Stimulated activated CD8-positive, alpha-beta memory T cell treated with anti-CD3 and anti-CD28 coated beads, Interleukin-15, amount 100 ng/mL, for 24 hours (primary cell): Measurements from ENCODE around the gene NUDT3.
"Not testable (repeated sequence)": the region's sequence is repeated elsewhere in the genome, so short reads cannot be mapped to it uniquely, and the experiment has no call there.

Experiments
- DNase-seq: peaks from one replicate; pipeline ENCODE4 v3.0.0-alpha.2; 2020; ENCODE audit warnings: low read depth

Gene NUDT3

GRCh38 chr6:34392497-34393190 lies at the start of gene NUDT3:
Gene NUDT3, minus strand, starts transcription at chr6:34392669. Its CDS starts 307 bp downstream, at chr6:34392362.
- peak; percentile 88 for DNase-seq

GRCh38 chr6:34441526-34441925 lies 49.1 kb upstream of the NUDT3 start:
- no peak for DNase-seq

DNA sequence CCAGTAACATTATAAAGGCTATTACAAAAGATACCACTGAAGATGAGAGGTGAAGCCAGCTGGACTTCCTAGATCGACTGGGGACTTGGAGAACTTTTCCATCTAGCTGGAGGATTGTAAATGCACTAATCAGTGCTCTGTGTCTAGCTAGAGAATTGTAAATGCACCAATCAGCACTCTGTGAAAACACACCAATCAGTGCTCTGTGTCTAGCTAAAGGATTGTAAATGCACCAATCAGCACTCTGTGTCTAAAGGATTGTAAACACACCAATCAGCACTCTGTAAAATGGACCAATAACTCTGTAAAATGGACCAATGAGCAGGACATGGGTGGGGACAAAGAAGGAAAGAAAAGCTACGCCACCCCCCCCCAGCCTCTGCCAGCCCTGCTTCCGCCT lies 47.0 kb upstream of the NUDT3 start:
- DNase-seq = no peak

DNA sequence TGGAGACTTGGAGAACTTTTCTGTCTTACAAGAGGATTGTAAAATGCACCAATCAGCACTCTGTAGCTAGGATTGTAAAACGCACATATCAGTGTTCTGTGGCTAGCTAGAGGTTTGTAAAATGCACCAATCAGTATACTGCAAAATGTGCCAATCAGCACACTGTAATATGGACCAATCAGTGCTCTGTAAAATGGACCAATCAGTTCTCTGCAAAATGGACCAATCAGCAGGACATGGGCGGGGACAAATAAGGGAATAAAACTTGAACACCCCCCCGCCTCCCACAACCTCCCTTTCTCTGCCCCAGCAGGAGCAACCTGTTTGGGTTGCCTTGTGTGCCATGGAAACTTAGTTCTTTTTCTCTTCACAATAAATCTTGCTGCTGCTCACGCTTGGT lies 46.2 kb upstream of the NUDT3 start:
- no peak for DNase-seq

GRCh38 chr6:34437644-34437970 lies 45.1 kb upstream of the NUDT3 start:
- DNase-seq = no peak

- no peak for DNase-seq
Observed at GRCh38 chr6:34436803-34437643, 44.6 kb upstream of the NUDT3 start.

GRCh38 chr6:34435916-34436315 lies 43.4 kb upstream of the NUDT3 start:
- DNase-seq = no peak

DNA sequence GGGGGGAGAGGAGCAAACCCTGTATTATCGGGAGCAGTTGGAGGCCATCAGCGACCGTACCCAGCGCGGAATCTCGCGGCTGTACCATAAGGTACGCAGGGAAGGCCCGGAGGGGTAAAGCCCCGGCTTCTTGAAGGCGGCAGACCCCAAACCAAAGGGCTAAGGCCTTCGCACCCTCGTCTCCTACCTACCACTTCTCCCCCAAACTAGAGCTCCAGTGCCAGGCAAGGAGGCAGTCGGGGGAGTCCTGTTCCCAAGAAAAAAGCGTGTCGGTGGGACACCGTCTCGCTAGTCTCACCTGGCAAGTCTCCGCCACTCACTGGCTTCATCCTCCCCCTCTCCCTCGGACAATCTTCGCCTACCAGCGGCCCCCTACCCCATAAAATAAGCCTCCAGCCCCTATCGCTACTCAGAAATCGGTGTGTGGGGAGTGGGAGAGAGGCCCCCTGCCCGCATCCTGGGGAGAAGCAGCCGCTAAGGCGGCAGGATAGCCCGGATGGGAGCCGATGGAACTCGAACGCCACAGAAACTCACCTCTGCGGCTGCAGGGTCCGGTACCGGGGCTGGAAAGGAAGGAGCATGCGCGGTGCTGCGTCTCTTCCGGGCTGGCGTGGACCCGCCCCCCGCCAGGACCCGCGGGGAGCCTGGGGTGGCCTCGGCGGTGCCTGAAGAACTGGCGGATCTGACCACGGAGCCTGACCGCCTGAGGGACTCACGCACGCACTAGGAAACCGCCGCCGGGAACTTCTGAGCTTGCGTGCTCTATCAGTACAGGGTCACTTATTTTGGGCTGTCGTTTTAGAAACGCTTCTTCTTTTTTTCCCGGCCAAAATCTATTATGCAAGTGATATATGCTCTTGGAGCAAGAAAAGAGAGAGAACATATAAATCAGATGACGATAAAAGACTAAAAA lies 33.3 kb upstream of the NUDT3 start, which contains the start of gene RPS10:
Gene RPS10, minus strand, starts transcription at position 572 of the 913 bp plus-strand sequence. CDS start 848 bp downstream, outside the sequence.
- peak; percentile 85 for DNase-seq

- DNase-seq = no peak
Observed at GRCh38 chr6:34425132-34425497, 32.6 kb upstream of the NUDT3 start.

DNA sequence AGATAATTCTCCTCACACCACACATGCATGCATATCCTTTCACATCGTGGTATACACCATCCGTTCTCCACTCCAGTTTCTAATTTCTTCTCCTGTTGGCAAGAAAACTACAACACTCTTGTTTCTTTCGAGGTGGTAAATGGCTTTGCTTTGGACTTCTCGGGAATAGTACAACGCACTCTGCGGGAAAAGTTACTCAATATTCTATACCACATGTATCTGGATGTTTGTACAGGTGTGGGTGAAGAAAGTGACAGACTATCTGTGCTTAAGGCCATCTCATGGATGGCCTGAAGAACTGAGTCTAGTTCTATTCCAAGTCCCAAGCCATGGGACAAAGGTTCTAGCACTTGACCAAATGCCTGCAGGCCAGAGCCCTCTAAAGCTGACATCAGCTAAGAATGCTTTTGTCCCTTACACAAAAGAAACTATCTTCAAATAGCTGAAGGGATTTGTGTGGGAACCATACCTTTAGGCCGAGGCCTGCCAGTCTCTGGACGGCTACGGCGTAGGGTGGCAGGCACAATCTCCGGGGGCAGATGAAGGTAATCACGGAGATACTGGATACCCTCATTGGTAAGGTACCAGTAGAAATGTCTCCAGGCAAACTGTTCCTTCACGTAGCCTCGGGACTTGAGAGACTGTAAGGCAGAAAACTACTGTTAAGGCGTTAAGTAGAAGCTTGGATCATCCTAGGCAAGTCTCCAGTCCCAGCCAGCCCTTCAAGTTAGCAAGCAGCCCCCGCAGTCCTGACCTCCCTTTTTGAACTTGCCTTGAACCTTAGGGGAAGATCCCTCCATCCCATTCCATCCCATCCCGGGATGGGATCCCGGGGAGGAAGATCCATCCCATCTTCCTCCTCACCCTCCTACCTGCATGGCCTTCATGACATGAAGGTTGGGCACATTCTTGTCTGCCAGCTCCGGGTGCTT lies 32.0 kb upstream of the NUDT3 start:
- no peak for DNase-seq

DNA sequence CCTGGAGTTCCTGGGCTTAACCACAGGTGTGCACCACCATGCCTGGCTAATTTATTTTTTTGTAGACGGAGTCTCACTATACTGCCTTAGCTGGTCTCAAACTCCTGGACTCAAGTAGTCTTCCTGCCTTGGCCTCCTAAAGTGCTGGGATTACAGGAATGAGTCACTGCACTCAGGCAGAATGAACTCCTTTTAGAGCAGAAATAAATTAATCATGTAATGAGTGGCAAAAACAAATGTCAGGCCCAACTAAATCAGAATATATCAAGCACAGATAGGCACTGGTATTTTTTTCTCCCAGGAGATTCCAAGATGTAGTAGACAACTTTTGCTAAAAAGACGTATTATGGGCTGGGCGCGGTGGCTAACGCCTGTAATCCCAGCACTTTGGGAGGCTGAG lies 30.8 kb upstream of the NUDT3 start:
- no peak for DNase-seq

DNA sequence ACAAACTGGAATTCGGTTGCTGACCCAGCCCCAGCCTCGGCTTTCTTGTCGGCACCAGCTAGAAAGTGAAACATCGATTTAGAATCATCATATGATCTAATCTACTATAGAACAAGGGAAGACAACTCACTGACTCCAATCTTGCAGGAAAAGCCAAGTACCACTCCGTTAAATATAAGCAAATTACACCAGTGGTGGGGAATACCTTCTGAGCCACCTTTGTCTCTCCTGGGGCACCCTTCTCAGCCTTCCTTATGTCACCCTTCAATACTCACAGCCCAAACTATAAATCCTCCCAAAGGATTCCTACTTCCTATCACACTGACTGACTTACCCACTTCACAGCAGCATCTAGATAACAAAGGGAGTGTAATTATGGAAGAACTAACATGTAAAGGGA lies 25.9 kb upstream of the NUDT3 start:
- no peak for DNase-seq

DNA sequence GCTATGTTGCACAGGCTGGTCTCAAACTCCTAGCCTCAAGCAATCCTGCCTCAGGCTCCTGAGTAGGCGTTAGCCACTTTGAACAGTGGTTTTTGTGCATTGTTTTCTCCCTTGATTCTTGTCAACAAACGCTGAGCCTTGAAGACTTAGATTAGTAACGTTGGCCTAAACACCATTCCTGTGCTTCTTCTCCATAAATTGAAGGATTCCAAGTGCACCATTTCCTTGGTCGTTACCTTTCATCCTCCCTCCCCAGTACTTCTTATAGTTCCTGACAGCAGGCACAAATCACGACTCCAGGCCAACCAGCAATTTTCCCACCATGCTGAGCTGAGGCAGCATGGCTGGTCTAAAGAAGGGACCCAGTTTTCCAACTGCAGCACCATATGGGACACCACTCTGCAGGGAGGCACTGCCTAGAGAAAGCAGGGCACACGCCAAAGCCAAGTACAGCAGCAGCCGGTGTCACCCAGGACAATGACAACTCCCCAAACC lies 24.5 kb upstream of the NUDT3 start:
- no peak for DNase-seq

- DNase-seq = no peak
Observed at GRCh38 chr6:34414999-34415858, 22.8 kb upstream of the NUDT3 start.

- no peak for DNase-seq
Observed at GRCh38 chr6:34412643-34413214, 20.3 kb upstream of the NUDT3 start.

DNA sequence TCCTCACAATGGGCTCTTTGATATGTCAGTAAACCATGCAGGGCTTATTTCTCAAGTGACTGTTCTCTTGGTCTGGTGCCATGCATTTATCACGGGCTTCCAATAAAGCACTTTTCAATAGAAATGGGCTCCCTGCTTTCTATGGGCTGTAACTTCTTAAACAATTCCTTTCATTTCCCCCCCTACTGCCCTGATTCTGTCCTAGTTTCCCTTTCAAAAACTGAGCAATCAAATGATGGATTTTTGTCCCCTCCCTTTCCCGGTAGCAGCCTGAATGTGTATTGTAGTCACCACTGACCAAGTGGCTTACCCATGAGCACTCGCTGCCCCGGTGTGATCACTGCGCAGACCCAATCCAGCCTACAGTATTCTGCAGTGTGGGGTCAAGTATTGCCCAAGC lies 19.5 kb upstream of the NUDT3 start:
- no peak for DNase-seq

DNA sequence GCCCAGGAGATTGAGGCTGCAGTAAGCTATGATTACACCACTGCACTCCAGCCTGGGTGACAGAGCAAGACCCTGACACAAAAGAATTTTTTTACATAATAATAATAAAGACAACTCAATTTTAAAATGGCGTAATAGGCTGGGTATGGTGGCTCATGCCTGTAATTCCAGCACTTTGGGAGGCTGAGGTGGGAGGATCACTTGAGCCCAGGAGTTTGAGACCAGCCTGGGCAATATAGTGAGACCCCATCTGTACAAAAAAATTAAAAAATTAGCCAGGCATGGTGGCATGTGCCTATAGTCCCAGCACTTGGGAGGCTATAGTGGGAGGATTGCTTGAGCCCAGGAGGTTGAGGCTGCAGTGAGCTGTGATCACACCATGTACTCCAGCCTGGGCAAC lies 15.4 kb upstream of the NUDT3 start:
- DNase-seq = not testable (repeated sequence)

DNA sequence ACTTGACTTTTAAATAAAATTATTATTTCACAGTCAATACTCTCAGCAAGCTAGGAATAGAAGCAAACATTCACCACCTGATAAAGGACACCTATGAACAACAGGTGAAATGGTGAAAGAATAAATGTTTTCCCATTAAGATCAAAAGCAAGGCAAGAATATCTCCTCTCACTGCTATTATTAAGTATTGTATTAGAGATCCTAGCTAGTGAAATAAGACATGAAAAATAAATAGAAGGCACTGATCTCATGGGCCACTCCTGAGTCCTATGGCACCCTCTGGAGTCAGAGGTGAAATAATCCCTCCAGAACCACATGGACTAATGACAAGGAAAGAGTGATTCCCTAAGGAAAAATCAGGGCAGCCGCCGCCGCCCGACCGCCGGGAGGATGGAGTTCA lies 4.0 kb upstream of the NUDT3 start:
- no peak for DNase-seq

- DNase-seq = no peak
Observed at GRCh38 chr6:34393966-34394305, 1.5 kb upstream of the NUDT3 start.
